ENCODE measurements around the gene FBXL14. TPM values are rescaled to one million over a fixed set of nuclear protein-coding genes. Genes with fewer than 3 reads are reported as not detected.

FBXL14 gene
- total and polyA plus RNA-seq, 4 donors: 0.67 to 7.5 (median 4.9) TPM

DNA sequence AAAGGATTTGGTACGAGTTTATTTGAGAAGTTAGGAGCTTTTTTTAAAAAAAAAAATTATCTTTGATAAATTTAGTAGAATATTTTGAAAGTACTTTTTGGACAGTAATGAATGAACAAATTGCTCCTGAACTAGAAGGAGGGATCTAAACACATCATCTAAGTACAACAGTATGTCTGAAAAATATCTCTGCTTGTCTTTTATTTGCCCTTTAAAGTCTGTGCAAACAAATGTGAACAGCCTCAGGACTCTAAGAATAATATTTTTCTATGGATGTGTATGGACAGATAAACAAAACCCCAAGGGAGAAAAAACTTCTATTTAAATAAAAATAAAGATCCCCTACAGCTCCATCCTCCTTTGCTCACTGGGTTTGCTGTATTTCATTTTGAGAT, 19.5 kb downstream of the FBXL14 start:
- Histone ChIP-seq H3K4me3 (ENCODE audit: low read depth in 1 of 3, low read length in 3 of 3) (no peak overlapping the region), H3K36me3 (ENCODE audit: control insufficient read depth in 4 of 4, insufficient read depth in 3 of 4, low read depth in 1 of 4, low read length in 3 of 4) (no peaks in the 10 kb centered on the region), H3K9ac (ENCODE audit: low read depth in 1 of 2, low read length in 2 of 2) (no peak overlapping the region), H3K27me3 (ENCODE audit: control insufficient read depth in 4 of 4, insufficient read depth in 4 of 4, low read length in 3 of 4) (no peaks in the 10 kb centered on the region), H3K4me1 (ENCODE audit: control insufficient read depth in 4 of 4, insufficient read depth in 4 of 4, low read length in 3 of 4) (peaks cover 4 to 18% (median 13%) of the 10 kb centered on the region in 4 donors), H3K9me3 (ENCODE audit: control insufficient read depth in 4 of 4, low read length in 3 of 4) (no peaks in the 10 kb centered on the region), H3K27ac (ENCODE audit: low read depth in 1 of 2, low read length in 2 of 2) (no peak overlapping the region)
- DNase-seq (ENCODE audit: low spot score): no peak
- 63% methylated on average over 1 of the region's 1 CpG for WGBS
- TF ChIP-seq, protein P1, sequence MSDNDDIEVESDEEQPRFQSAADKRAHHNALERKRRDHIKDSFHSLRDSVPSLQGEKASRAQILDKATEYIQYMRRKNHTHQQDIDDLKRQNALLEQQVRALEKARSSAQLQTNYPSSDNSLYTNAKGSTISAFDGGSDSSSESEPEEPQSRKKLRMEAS (IDR thresholded peaks at IDR 0.05): no peak
- TF ChIP-seq SP1 (IDR thresholded peaks at IDR 0.05) (no peak), HNF4G (IDR thresholded peaks at IDR 0.05) (no peak), JUND (IDR thresholded peaks at IDR 0.05) (no peak), RXRA (IDR thresholded peaks at IDR 0.05) (no peak), FOXA2 (IDR thresholded peaks at IDR 0.05) (no peak), FOXA1 (IDR thresholded peaks at IDR 0.05) (no peak), YY1 (IDR thresholded peaks at IDR 0.05) (no peak), HNF4A (conservative IDR thresholded peaks at IDR 0.05) (no peak), TAF1 (conservative IDR thresholded peaks at IDR 0.05) (no peak), EGR1 (IDR thresholded peaks at IDR 0.05; ENCODE audit: low read depth in 2 of 2) (no peak), NR2F2 (IDR thresholded peaks at IDR 0.05) (no peak), GABPA (IDR thresholded peaks at IDR 0.05 in 1 of 2, conservative IDR thresholded peaks at IDR 0.05 in 1 of 2) (no peak), RAD21 (IDR thresholded peaks at IDR 0.05) (no peak)
- TF ChIP-seq, protein P2, sequence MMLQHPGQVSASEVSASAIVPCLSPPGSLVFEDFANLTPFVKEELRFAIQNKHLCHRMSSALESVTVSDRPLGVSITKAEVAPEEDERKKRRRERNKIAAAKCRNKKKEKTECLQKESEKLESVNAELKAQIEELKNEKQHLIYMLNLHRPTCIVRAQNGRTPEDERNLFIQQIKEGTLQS (IDR thresholded peaks at IDR 0.05): no peak
- TF ChIP-seq, protein P3, sequence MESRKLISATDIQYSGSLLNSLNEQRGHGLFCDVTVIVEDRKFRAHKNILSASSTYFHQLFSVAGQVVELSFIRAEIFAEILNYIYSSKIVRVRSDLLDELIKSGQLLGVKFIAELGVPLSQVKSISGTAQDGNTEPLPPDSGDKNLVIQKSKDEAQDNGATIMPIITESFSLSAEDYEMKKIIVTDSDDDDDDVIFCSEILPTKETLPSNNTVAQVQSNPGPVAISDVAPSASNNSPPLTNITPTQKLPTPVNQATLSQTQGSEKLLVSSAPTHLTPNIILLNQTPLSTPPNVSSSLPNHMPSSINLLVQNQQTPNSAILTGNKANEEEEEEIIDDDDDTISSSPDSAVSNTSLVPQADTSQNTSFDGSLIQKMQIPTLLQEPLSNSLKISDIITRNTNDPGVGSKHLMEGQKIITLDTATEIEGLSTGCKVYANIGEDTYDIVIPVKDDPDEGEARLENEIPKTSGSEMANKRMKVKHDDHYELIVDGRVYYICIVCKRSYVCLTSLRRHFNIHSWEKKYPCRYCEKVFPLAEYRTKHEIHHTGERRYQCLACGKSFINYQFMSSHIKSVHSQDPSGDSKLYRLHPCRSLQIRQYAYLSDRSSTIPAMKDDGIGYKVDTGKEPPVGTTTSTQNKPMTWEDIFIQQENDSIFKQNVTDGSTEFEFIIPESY (IDR thresholded peaks at IDR 0.05): no peak
- TF ChIP-seq, protein P4, sequence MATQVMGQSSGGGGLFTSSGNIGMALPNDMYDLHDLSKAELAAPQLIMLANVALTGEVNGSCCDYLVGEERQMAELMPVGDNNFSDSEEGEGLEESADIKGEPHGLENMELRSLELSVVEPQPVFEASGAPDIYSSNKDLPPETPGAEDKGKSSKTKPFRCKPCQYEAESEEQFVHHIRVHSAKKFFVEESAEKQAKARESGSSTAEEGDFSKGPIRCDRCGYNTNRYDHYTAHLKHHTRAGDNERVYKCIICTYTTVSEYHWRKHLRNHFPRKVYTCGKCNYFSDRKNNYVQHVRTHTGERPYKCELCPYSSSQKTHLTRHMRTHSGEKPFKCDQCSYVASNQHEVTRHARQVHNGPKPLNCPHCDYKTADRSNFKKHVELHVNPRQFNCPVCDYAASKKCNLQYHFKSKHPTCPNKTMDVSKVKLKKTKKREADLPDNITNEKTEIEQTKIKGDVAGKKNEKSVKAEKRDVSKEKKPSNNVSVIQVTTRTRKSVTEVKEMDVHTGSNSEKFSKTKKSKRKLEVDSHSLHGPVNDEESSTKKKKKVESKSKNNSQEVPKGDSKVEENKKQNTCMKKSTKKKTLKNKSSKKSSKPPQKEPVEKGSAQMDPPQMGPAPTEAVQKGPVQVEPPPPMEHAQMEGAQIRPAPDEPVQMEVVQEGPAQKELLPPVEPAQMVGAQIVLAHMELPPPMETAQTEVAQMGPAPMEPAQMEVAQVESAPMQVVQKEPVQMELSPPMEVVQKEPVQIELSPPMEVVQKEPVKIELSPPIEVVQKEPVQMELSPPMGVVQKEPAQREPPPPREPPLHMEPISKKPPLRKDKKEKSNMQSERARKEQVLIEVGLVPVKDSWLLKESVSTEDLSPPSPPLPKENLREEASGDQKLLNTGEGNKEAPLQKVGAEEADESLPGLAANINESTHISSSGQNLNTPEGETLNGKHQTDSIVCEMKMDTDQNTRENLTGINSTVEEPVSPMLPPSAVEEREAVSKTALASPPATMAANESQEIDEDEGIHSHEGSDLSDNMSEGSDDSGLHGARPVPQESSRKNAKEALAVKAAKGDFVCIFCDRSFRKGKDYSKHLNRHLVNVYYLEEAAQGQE (IDR thresholded peaks at IDR 0.05): no peak
- TF ChIP-seq, protein P5, sequence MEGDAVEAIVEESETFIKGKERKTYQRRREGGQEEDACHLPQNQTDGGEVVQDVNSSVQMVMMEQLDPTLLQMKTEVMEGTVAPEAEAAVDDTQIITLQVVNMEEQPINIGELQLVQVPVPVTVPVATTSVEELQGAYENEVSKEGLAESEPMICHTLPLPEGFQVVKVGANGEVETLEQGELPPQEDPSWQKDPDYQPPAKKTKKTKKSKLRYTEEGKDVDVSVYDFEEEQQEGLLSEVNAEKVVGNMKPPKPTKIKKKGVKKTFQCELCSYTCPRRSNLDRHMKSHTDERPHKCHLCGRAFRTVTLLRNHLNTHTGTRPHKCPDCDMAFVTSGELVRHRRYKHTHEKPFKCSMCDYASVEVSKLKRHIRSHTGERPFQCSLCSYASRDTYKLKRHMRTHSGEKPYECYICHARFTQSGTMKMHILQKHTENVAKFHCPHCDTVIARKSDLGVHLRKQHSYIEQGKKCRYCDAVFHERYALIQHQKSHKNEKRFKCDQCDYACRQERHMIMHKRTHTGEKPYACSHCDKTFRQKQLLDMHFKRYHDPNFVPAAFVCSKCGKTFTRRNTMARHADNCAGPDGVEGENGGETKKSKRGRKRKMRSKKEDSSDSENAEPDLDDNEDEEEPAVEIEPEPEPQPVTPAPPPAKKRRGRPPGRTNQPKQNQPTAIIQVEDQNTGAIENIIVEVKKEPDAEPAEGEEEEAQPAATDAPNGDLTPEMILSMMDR (IDR thresholded peaks at IDR 0.05; ENCODE audit: low read depth, low read length, missing input control): no peak
